B cell (primary cell): ENCODE data around the gene FADS2. TPM values are rescaled to one million over a fixed set of nuclear protein-coding genes. Genes with fewer than 3 reads are reported as not detected.
"Not testable (repeated sequence)": the region's sequence is repeated elsewhere in the genome, so short reads cannot be mapped to it uniquely, and the experiment has no call there.

Experiments
- ATAC-seq: fragments of 200-7000 bp; cut with Tn5 transposase; one replicate; pipeline ENCODE4 v1.10.0; 2021; ENCODE audit warnings: low read depth, mild to moderate bottlenecking, moderate number of reproducible peaks, moderate library complexity
- CTCF ChIA-PET: fragments of 350-600 bp; sonication (Branson Sonifier 250); formaldehyde crosslinking; loops from one replicate; lab custom pipeline; 2021; ENCODE audit warnings: antibody characterized with exemption, inconsistent platforms; lab: Charles Lee
- POLR2A ChIA-PET: fragments of 350-600 bp; sonication (Branson Sonifier 250); formaldehyde crosslinking; loops from one replicate; lab custom pipeline; 2021; ENCODE audit warnings: antibody characterized with exemption; lab: Charles Lee
- DNase-seq: peaks from one replicate; pipeline ENCODE4 v3.0.0; 2013
- H2AFZ ChIP-seq: 2 replicates; pipeline ENCODE4 v1.6.1; 2012; ENCODE audit warnings: mild to moderate bottlenecking, low read depth, low read length; ENCODE audit not compliant: insufficient read depth, poor library complexity, severe bottlenecking
- H3K27ac ChIP-seq, 2 donors: 1 replicate in 1 of 2; 2 replicates in 1 of 2; pipeline ENCODE4 v1.5.1; 2012 to 2013; ENCODE audit warnings: low read length in 2 of 2, mild to moderate bottlenecking in 2 of 2, moderate library complexity in 1 of 2
- H3K27me3 ChIP-seq, 4 experiments: fragments of 200-600 bp in 1 of 4; sonication (generic) in 1 of 4; replicated peaks in 1 of 4; 1 replicate in 2 of 4; 2 replicates in 2 of 4; pipeline versions ENCODE4 v1.6.1 to v1.7.0; 2013 to 2016; ENCODE audit warnings: low read length in 3 of 4, mild to moderate bottlenecking in 2 of 4, mixed read lengths in 1 of 4, moderate library complexity in 1 of 4; ENCODE audit not compliant: insufficient read depth in 4 of 4, control insufficient read depth in 3 of 4; ENCODE audit errors: control extremely low read depth in 1 of 4
- H3K36me3 ChIP-seq, 2 experiments: replicated peaks in 1 of 2; 1 replicate in 1 of 2; 2 replicates in 1 of 2; pipeline versions ENCODE4 v1.6.1 to v1.7.1; 2013; ENCODE audit warnings: low read length in 1 of 2; ENCODE audit not compliant: insufficient read depth in 2 of 2, control insufficient read depth in 1 of 2; ENCODE audit errors: control extremely low read depth in 1 of 2, extremely low read depth in 1 of 2
- H3K4me1 ChIP-seq, 2 donors: fragments of 200-600 bp in 1 of 2; sonication (generic) in 1 of 2; 1 replicate in 1 of 2; 2 replicates in 1 of 2; pipeline versions ENCODE4 v1.5.1 to v1.6.1; 2013 to 2017; ENCODE audit warnings: low read length in 2 of 2; ENCODE audit not compliant: control insufficient read depth in 2 of 2, insufficient read depth in 2 of 2
- H3K4me2 ChIP-seq: replicated peaks from 2 replicates; pipeline ENCODE3; 2012; ENCODE audit warnings: mild to moderate bottlenecking, low read depth, low read length; ENCODE audit not compliant: poor library complexity, severe bottlenecking
- H3K4me3 ChIP-seq, 5 experiments: fragments of 200-600 bp in 1 of 5; sonication (generic) in 1 of 5; 1 replicate in 3 of 5; 2 replicates in 2 of 5; pipeline versions ENCODE4 v1.5.1 to v1.7.0; 2011 to 2016; ENCODE audit warnings: low read length in 4 of 5, mild to moderate bottlenecking in 4 of 5, low read depth in 2 of 5, control low read depth in 1 of 5, moderate library complexity in 1 of 5; ENCODE audit not compliant: insufficient read depth in 1 of 5; ENCODE audit errors: control extremely low read depth in 1 of 5, extremely low read depth in 1 of 5
- H3K79me2 ChIP-seq: fragments of 200-600 bp; sonication (generic); one replicate; pipeline ENCODE4 v1.6.0; 2016; ENCODE audit warnings: low read length; ENCODE audit not compliant: control insufficient read depth, insufficient read depth
- H3K9ac ChIP-seq: fragments of 200-600 bp; sonication (generic); 2 replicates; pipeline ENCODE4 v1.6.1; 2017; ENCODE audit warnings: mild to moderate bottlenecking, low read length, moderate library complexity
- H3K9me3 ChIP-seq, 3 donors: one replicate each; pipeline versions ENCODE4 v1.6.1 to v1.7.1; 2013; ENCODE audit warnings: low read length in 2 of 3; ENCODE audit not compliant: control insufficient read depth in 2 of 3, insufficient read depth in 1 of 3; ENCODE audit errors: control extremely low read depth in 1 of 3
- H4K20me1 ChIP-seq: 2 replicates; pipeline ENCODE4 v1.6.0; 2012; ENCODE audit warnings: mild to moderate bottlenecking, low read length; ENCODE audit not compliant: insufficient read depth, control insufficient read depth, poor library complexity, severe bottlenecking
- H3K27ac Mint-ChIP-seq: one replicate; pipeline ENCODE4 v1.8.0; 2021; ENCODE audit warnings: mixed read lengths
- H3K27me3 Mint-ChIP-seq: one replicate; pipeline ENCODE4 v1.8.0; 2021; ENCODE audit warnings: mixed read lengths
- H3K4me1 Mint-ChIP-seq: one replicate; pipeline ENCODE4 v1.8.0; 2021; ENCODE audit warnings: mixed read lengths
- H3K4me3 Mint-ChIP-seq: one replicate; pipeline ENCODE4 v1.8.0; 2021; ENCODE audit warnings: mixed read lengths
- H3K9me3 Mint-ChIP-seq: one replicate; pipeline ENCODE4 v1.8.0; 2022; ENCODE audit warnings: mixed read lengths; ENCODE audit not compliant: insufficient read depth
- CTCF ChIP-seq: fragments of 200-600 bp; IDR thresholded peaks from one replicate; pipeline ENCODE4 v1.8.0; 2022; ENCODE audit warnings: antibody characterized with exemption, mild to moderate bottlenecking
- EZH2 ChIP-seq: IDR thresholded peaks from 2 replicates; pipeline ENCODE4 v1.6.1; 2012; ENCODE audit warnings: borderline replicate concordance, low read depth, mild to moderate bottlenecking, moderate library complexity, low read length; ENCODE audit not compliant: insufficient read depth, poor library complexity, severe bottlenecking
- WGBS: methylation state at CpG from one replicate; pipeline ENCODE4 v1.1.5; 2013; ENCODE audit warnings: missing lambda C conversion rate; ENCODE audit not compliant: insufficient coverage; 5-methylcytosine and 5-hydroxymethylcytosine counted together
- intact Hi-C: fragments of 100-400 bp; cut with micrococcal nuclease; formaldehyde crosslinking; loops from one replicate; pipeline ENCODE4 v1.10.0; 2022
- polyA plus RNA-seq: library from polyadenylated mRNA; depleted of rRNA; stranded (reverse); fragments of >200 nt; gene quantifications from 2 replicates; pipeline ENCODE4 v1.2.3, GENCODE V29; 2012
- total RNA-seq, 2 donors: library from RNA; stranded (reverse); fragments of 120-200 nt in 1 of 2; gene quantifications; 1 replicate in 1 of 2; 2 replicates in 1 of 2; pipeline versions ENCODE4 v1.2.3 to v1.2.4, GENCODE V29; 2013 to 2022

The FADS2 gene
- total and polyA plus RNA-seq, 2 donors (not counting 1 experiment from before 2014, with no cell fraction given): 1.5 to 5.9 TPM

- peaks cover 0 to 14% of the 10 kb centered on the region in 2 experiments for H3K36me3 ChIP-seq
- POLR2A ChIA-PET: interaction anchor here (0.7 to 2.2 kb wide), 7 partner anchors 10 to 201 kb away, joined by 3 to 12 read pairs (median 4); no protein-coding TSS in a partner anchor
- H3K4me1 ChIP-seq: peaks cover 29 to 57% of the 10 kb centered on the region in 2 donors
- intact Hi-C loops: loop anchor here (1.0 to 2.0 kb wide), 3 partner anchors 11 to 674 kb away; partner anchors contain the start of gene FADS3
- Mint-ChIP-seq H3K27ac (peak overlapping the region; percentile 95), H3K9me3 (no peaks in the 10 kb centered on the region), H3K27me3 (no peaks in the 10 kb centered on the region), H3K4me1 (peaks cover 54% of the 10 kb centered on the region), H3K4me3 (peak overlapping the region; percentile 95)
- CTCF ChIA-PET: interaction anchor here (0.7 to 17.9 kb wide), 14 partner anchors 10 to 228 kb away, joined by 3 to 307 read pairs (median 10); partner anchors contain the start of genes BEST1 and FADS3
- H3K79me2 ChIP-seq: peaks cover 11% of the 10 kb centered on the region
- 0% methylated on average over 2 of the region's 6 CpGs for whole genome bisulfite sequencing
- ATAC-seq: peak; percentile 85
- peaks cover under 1% of the 10 kb centered on the region for H4K20me1 ChIP-seq
- peak overlapping the region; percentile 75 for H3K4me2 ChIP-seq
- peaks cover 0 to 4% (median 0%) of the 10 kb centered on the region in 3 donors for H3K9me3 ChIP-seq
- peak overlapping the region; percentile 66 for H3K9ac ChIP-seq
- DNase-seq: peak; percentile 80
- no peaks in the 10 kb centered on the region for H3K27me3 ChIP-seq
- peak overlapping the region; percentile 67 to 84 for H3K27ac ChIP-seq
- no peak for TF ChIP-seq CTCF
- TF ChIP-seq EZH2: no peak
- H3K4me3 ChIP-seq: peak overlapping the region; percentile 2 to 63 (median 39)
- peak overlapping the region; percentile 58 for H2AFZ ChIP-seq
These were observed 52.4 kb downstream of the FADS2 start for GRCh38 chr11:61880454-61880853.

- WGBS: 12% methylated on average over 2 of the region's 3 CpGs
- TF ChIP-seq CTCF (no peak), EZH2 (no peak)
- no peak for ATAC-seq
- intact Hi-C loops: loop anchor here (2.0 kb wide), 1 partner anchor 673 kb away; no protein-coding TSS in a partner anchor
- CTCF ChIA-PET: interaction anchor here (0.6 to 17.9 kb wide), 11 partner anchors 9 to 935 kb away, joined by 3 to 307 read pairs (median 13); partner anchors contain the start of genes BEST1 and FADS3
- peak overlapping the region; percentile 37 for H3K9ac ChIP-seq
- no peak overlapping the region for H2AFZ ChIP-seq
- Mint-ChIP-seq H3K4me1 (peaks cover 51% of the 10 kb centered on the region), H3K4me3 (peak overlapping the region; percentile 78), H3K9me3 (no peaks in the 10 kb centered on the region), H3K27me3 (no peaks in the 10 kb centered on the region), H3K27ac (peak overlapping the region; percentile 92)
- peaks cover 0 to 4% (median 0%) of the 10 kb centered on the region in 3 donors for H3K9me3 ChIP-seq
- H3K27ac ChIP-seq: peak overlapping the region; percentile 63 to 84
- peaks cover 20% of the 10 kb centered on the region for H3K79me2 ChIP-seq
- H3K4me1 ChIP-seq: peaks cover 29 to 59% of the 10 kb centered on the region in 2 donors
- POLR2A ChIA-PET: interaction anchor here (1.1 to 2.2 kb wide), 3 partner anchors 9 to 89 kb away, joined by 3 to 9 read pairs (median 3); partner anchors contain the start of gene FEN1
- no peaks in the 10 kb centered on the region for H3K27me3 ChIP-seq
- peaks cover 10% of the 10 kb centered on the region for H4K20me1 ChIP-seq
- peak; percentile 46 for DNase-seq
- peak overlapping the region; percentile 75 for H3K4me2 ChIP-seq
- peaks cover 0 to 13% of the 10 kb centered on the region in 2 experiments for H3K36me3 ChIP-seq
- H3K4me3 ChIP-seq: no peak overlapping the region
These were observed 53.3 kb downstream of the FADS2 start for GRCh38 chr11:61881397-61881796.

- not testable (repeated sequence) for H3K27ac ChIP-seq
These were observed 54.2 kb downstream of the FADS2 start for GRCh38 chr11:61882267-61882666.

More at GRCh38 chr11:61882267-61882666, 54.2 kb downstream of the FADS2 start:
- H3K27me3 ChIP-seq, DNase-seq, H3K27me3 Mint-ChIP-seq, H2AFZ ChIP-seq, H3K9me3 Mint-ChIP-seq, ATAC-seq, intact Hi-C loops, H3K4me3 ChIP-seq, H3K9ac ChIP-seq, H3K4me2 ChIP-seq, H3K36me3 ChIP-seq, H3K4me3 Mint-ChIP-seq: not testable (repeated sequence)
- CTCF ChIA-PET: interaction anchor here (0.6 to 17.9 kb wide), 8 partner anchors 10 to 202 kb away, joined by 3 to 307 read pairs (median 26); partner anchors contain the start of genes BEST1 and FADS3
- Histone ChIP-seq H3K79me2 (peaks cover 29% of the 10 kb centered on the region), H4K20me1 (peaks cover 18% of the 10 kb centered on the region), H3K4me1 (peaks cover 29 to 59% of the 10 kb centered on the region in 2 donors), H3K9me3 (peaks cover 0 to 11% (median 0%) of the 10 kb centered on the region in 3 donors)
- WGBS: 90% methylated on average over 2 of the region's 3 CpGs
- POLR2A ChIA-PET: interaction anchor here (0.6 to 1.1 kb wide), 4 partner anchors 8 to 89 kb away, joined by 3 to 4 read pairs (median 3); partner anchors contain the start of gene FEN1
- peak overlapping the region; percentile 50 for H3K27ac Mint-ChIP-seq
- peaks cover 55% of the 10 kb centered on the region for H3K4me1 Mint-ChIP-seq
